IPS-18c (cell line): ENCODE results near the gene COMT.

Source experiments
- H3K4me3 ChIP-seq: 2 replicates; pipeline ENCODE4 v1.7.0; 2013; ENCODE audit warnings: low read depth, mild to moderate bottlenecking, low read length, moderate library complexity; ENCODE audit not compliant: insufficient read depth
- H3K9me3 ChIP-seq: one replicate; pipeline ENCODE4 v1.6.1; 2013; ENCODE audit warnings: mild to moderate bottlenecking, low read length, moderate library complexity; ENCODE audit not compliant: control insufficient read depth, insufficient read depth

The COMT gene

GRCh38 chr22:20017622-20017958 is 76.0 kb downstream of the COMT start:
- Histone ChIP-seq H3K4me3 (peak overlapping the region; percentile 77; the same call in 1 of the 2 replicates), H3K9me3 (no peaks in the 10 kb centered on the region)

DNA sequence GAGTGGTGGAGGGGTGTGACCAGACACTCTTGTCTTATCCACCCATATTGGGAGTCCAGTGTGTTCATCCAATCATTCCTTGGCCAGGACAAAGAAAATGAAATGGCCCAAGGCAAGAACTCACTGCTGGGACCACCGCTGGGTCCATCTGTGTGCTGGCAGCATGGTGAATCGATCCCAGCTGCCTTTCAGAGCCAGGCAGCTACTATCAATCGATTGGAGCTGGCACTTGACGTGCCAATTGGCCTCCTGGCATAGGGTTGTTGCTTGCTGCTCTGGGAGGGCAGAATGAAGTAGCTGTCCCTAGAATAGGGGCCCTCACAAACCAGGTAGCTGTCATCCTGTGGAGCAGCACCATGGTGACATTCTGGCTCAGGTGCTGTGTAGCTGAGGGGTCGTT is 76.4 kb downstream of the COMT start:
- H3K4me3 ChIP-seq: no peak overlapping the region

More for the DNA sequence above, 76.4 kb downstream of the COMT start:
- H3K9me3 ChIP-seq: no peaks in the 10 kb centered on the region
